ENCODE measurements around the gene ZNF724.

The ZNF724 gene

GRCh38 chr19:23241419-23241818, 8.8 kb downstream of the ZNF724 start:
- DNase-seq (ENCODE audit: low read depth in 2 of 2) = no peak

- DNase-seq (ENCODE audit: low read depth in 2 of 2) = no peak
Measured at GRCh38 chr19:23222998-23223652, 27.1 kb downstream of the ZNF724 start.

GRCh38 chr19:23203841-23204344, 46.3 kb downstream of the ZNF724 start:
- no peak for DNase-seq (ENCODE audit: low read depth in 2 of 2)

- no peak for DNase-seq (ENCODE audit: low read depth in 2 of 2)
Measured at GRCh38 chr19:23190341-23190740, 59.9 kb downstream of the ZNF724 start.

- DNase-seq (ENCODE audit: low read depth in 2 of 2) = no peak
Measured at GRCh38 chr19:23183251-23183650, 66.9 kb downstream of the ZNF724 start.

Measured in stimulated activated CD8-positive, alpha-beta memory T cell treated with anti-CD3 and anti-CD28 coated beads, Interleukin-7, amount 100 ng/mL, for 4 hours (primary cell).